HG02973 (cell line): ENCODE data around the gene NTRK3.

ENCODE experiments used
- ATAC-seq: cut with Tn5 transposase; IDR thresholded peaks from one replicate; pipeline ENCODE4 v1.9.1; 2021; ENCODE audit warnings: moderate library complexity; ENCODE audit not compliant: unreplicated experiment

The NTRK3 gene

GRCh38 chr15:87949575-87950223 lies 306.8 kb downstream of the NTRK3 start:
- ATAC-seq = no peak

GRCh38 chr15:87949151-87949574 lies 307.4 kb downstream of the NTRK3 start:
- ATAC-seq = no peak

- no peak for ATAC-seq
Observed at GRCh38 chr15:87947560-87947959, 309.0 kb downstream of the NTRK3 start.

GRCh38 chr15:87945246-87945645 lies 311.3 kb downstream of the NTRK3 start:
- ATAC-seq = no peak

GRCh38 chr15:87944691-87945090 lies 311.8 kb downstream of the NTRK3 start:
- ATAC-seq = no peak

GRCh38 chr15:87944050-87944449 lies 312.5 kb downstream of the NTRK3 start:
- no peak for ATAC-seq

- ATAC-seq = no peak
Observed at GRCh38 chr15:87943626-87944025, 312.9 kb downstream of the NTRK3 start.

- no peak for ATAC-seq
Observed at GRCh38 chr15:87942316-87942715, 314.2 kb downstream of the NTRK3 start.

GRCh38 chr15:87941606-87942005 lies 314.9 kb downstream of the NTRK3 start:
- no peak for ATAC-seq

GRCh38 chr15:87940768-87941167 lies 315.8 kb downstream of the NTRK3 start:
- no peak for ATAC-seq

GRCh38 chr15:87939848-87940457 lies 316.6 kb downstream of the NTRK3 start:
- no peak for ATAC-seq

- ATAC-seq = no peak
Observed at GRCh38 chr15:87938031-87938430, 318.5 kb downstream of the NTRK3 start.

- ATAC-seq = no peak
Observed at GRCh38 chr15:87935583-87935982, 321.0 kb downstream of the NTRK3 start.

- ATAC-seq = no peak
Observed at GRCh38 chr15:87931584-87931983, 325.0 kb downstream of the NTRK3 start.

GRCh38 chr15:87930457-87930856 lies 326.1 kb downstream of the NTRK3 start:
- ATAC-seq = no peak

GRCh38 chr15:87929841-87930240 lies 326.7 kb downstream of the NTRK3 start:
- ATAC-seq = no peak

GRCh38 chr15:87924433-87924832 lies 332.1 kb downstream of the NTRK3 start:
- ATAC-seq = no peak

- ATAC-seq = no peak
Observed at GRCh38 chr15:87919064-87919463, 337.5 kb downstream of the NTRK3 start.

GRCh38 chr15:87917480-87917879 lies 339.1 kb downstream of the NTRK3 start:
- ATAC-seq = no peak

- no peak for ATAC-seq
Observed at GRCh38 chr15:87916208-87916607, 340.3 kb downstream of the NTRK3 start.

GRCh38 chr15:87910301-87910700 lies 346.2 kb downstream of the NTRK3 start:
- ATAC-seq = no peak

- no peak for ATAC-seq
Observed at GRCh38 chr15:87907676-87908446, 348.7 kb downstream of the NTRK3 start.
